Measurements from ENCODE around the gene PROB1. TPM values are rescaled to one million over a fixed set of nuclear protein-coding genes. Genes with fewer than 3 reads are reported as not detected.

Gene PROB1
- polyA plus RNA-seq, 1 donor: 2.1 TPM

- DNase-seq: peak in 1 of 2 donors; percentile 33
- peaks cover 2% of the 10 kb centered on the region for H3K9me3 ChIP-seq (ENCODE audit: control insufficient read depth, low read depth, low read length)
- H3K27me3 ChIP-seq (ENCODE audit: control insufficient read depth, insufficient read depth, low read length): no peaks in the 10 kb centered on the region
- H3K4me3 ChIP-seq (ENCODE audit: low read length): no peak overlapping the region
- peaks cover 44% of the 10 kb centered on the region for H3K4me1 ChIP-seq (ENCODE audit: control insufficient read depth, insufficient read depth, low read length)
- WGBS (ENCODE audit: insufficient coverage, low lambda C conversion rate): no CpG with 5 or more reads among the region's 13 CpGs
- H3K36me3 ChIP-seq (ENCODE audit: control insufficient read depth, insufficient read depth, low read length): peaks cover 21% of the 10 kb centered on the region
- no peak overlapping the region for H3K27ac ChIP-seq (ENCODE audit: low read length)
Measured at GRCh38 chr5:139378941-139379361, 16.0 kb downstream of the PROB1 start.

- no CpG with 5 or more reads among the region's 47 CpGs for WGBS (ENCODE audit: insufficient coverage, low lambda C conversion rate)
- Histone ChIP-seq H3K4me1 (ENCODE audit: control insufficient read depth, insufficient read depth, low read length) (peaks cover 41% of the 10 kb centered on the region), H3K36me3 (ENCODE audit: control insufficient read depth, insufficient read depth, low read length) (peaks cover 21% of the 10 kb centered on the region), H3K27me3 (ENCODE audit: control insufficient read depth, insufficient read depth, low read length) (no peaks in the 10 kb centered on the region), H3K27ac (ENCODE audit: low read length) (no peak overlapping the region), H3K9me3 (ENCODE audit: control insufficient read depth, low read depth, low read length) (peaks cover 2% of the 10 kb centered on the region), H3K4me3 (ENCODE audit: low read length) (no peak overlapping the region)
- no peak for DNase-seq
Measured at GRCh38 chr5:139378101-139378825, 16.6 kb downstream of the PROB1 start.

- Histone ChIP-seq H3K36me3 (ENCODE audit: control insufficient read depth, insufficient read depth, low read length) (peaks cover 24% of the 10 kb centered on the region), H3K4me1 (ENCODE audit: control insufficient read depth, insufficient read depth, low read length) (peaks cover 34% of the 10 kb centered on the region), H3K27ac (ENCODE audit: low read length) (no peak overlapping the region), H3K4me3 (ENCODE audit: low read length) (no peak overlapping the region), H3K27me3 (ENCODE audit: control insufficient read depth, insufficient read depth, low read length) (no peaks in the 10 kb centered on the region), H3K9me3 (ENCODE audit: control insufficient read depth, low read depth, low read length) (peaks cover 2% of the 10 kb centered on the region)
- no peak for DNase-seq
- no CpG with 5 or more reads among the region's 3 CpGs for WGBS (ENCODE audit: insufficient coverage, low lambda C conversion rate)
Measured at GRCh38 chr5:139377226-139377625, 17.7 kb downstream of the PROB1 start.

- no peak overlapping the region for H3K4me3 ChIP-seq (ENCODE audit: low read length)
- no peak overlapping the region for H3K27ac ChIP-seq (ENCODE audit: low read length)
- no CpG with 5 or more reads among the region's 7 CpGs for WGBS (ENCODE audit: insufficient coverage, low lambda C conversion rate)
- H3K27me3 ChIP-seq (ENCODE audit: control insufficient read depth, insufficient read depth, low read length): no peaks in the 10 kb centered on the region
- H3K4me1 ChIP-seq (ENCODE audit: control insufficient read depth, insufficient read depth, low read length): peaks cover 26% of the 10 kb centered on the region
- H3K36me3 ChIP-seq (ENCODE audit: control insufficient read depth, insufficient read depth, low read length): peaks cover 32% of the 10 kb centered on the region
- DNase-seq: no peak
- H3K9me3 ChIP-seq (ENCODE audit: control insufficient read depth, low read depth, low read length): peaks cover 2% of the 10 kb centered on the region
Measured at GRCh38 chr5:139376364-139376763, 18.5 kb downstream of the PROB1 start.

DNA sequence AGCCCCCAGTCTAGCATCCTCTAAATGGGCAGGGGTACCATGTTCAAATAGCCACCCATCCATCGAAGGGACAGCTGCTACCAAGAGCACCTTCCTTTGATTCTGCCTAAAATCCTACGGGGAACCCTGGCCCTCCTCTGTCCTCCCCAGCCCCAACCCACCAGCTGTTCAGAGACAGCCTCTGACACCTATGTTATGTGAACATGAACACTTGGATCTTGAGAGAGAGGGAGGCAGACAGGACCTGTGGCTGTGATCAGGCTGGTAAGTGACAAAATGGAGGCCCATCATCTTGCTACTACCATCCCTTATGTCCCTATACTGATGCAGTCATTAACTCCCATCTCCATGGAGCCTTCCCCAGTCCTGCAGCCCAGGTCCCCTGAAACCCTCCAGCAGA is 20.0 kb downstream of the PROB1 start:
- H3K9me3 ChIP-seq (ENCODE audit: control insufficient read depth, low read depth, low read length): peaks cover 2% of the 10 kb centered on the region
- 100% methylated on average over 1 of the region's 2 CpGs for WGBS (ENCODE audit: insufficient coverage, low lambda C conversion rate)
- H3K27me3 ChIP-seq (ENCODE audit: control insufficient read depth, insufficient read depth, low read length): no peaks in the 10 kb centered on the region
- peaks cover 38% of the 10 kb centered on the region for H3K36me3 ChIP-seq (ENCODE audit: control insufficient read depth, insufficient read depth, low read length)
- H3K27ac ChIP-seq (ENCODE audit: low read length): no peak overlapping the region
- H3K4me3 ChIP-seq (ENCODE audit: low read length): no peak overlapping the region
- no peak for DNase-seq
- peaks cover 15% of the 10 kb centered on the region for H3K4me1 ChIP-seq (ENCODE audit: control insufficient read depth, insufficient read depth, low read length)

GRCh38 chr5:139371482-139372435 is 23.1 kb downstream of the PROB1 start:
- peaks cover 42% of the 10 kb centered on the region for H3K36me3 ChIP-seq (ENCODE audit: control insufficient read depth, insufficient read depth, low read length)
- H3K27ac ChIP-seq (ENCODE audit: low read length): no peak overlapping the region
- peaks cover 4% of the 10 kb centered on the region for H3K4me1 ChIP-seq (ENCODE audit: control insufficient read depth, insufficient read depth, low read length)
- DNase-seq: no peak
- no peak overlapping the region for H3K4me3 ChIP-seq (ENCODE audit: low read length)
- whole genome bisulfite sequencing (ENCODE audit: insufficient coverage, low lambda C conversion rate): 90% methylated on average over 2 of the region's 7 CpGs
- H3K27me3 ChIP-seq (ENCODE audit: control insufficient read depth, insufficient read depth, low read length): no peaks in the 10 kb centered on the region
- no peaks in the 10 kb centered on the region for H3K9me3 ChIP-seq (ENCODE audit: control insufficient read depth, low read depth, low read length)

DNA sequence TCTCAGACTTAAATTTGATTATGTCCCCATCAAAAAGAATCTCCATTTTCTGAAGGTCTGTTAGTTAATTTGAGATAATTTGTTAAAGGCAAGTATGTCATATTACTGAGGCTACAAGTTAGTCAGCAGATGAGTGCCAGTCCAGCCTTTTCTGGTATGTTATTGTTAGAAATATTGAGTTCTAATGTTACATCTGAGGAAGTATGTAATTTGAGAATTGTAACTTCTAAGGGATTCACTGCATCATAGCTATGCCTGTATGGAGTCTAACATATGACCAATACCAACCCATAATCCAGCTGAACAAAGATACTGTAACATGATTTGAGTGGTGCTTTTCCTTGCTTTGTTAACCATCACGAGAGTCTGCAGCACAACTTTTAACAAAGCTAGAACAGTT is 25.7 kb downstream of the PROB1 start:
- no CpG with 5 or more reads among the region's 1 CpG for WGBS (ENCODE audit: insufficient coverage, low lambda C conversion rate)
- Histone ChIP-seq H3K9me3 (ENCODE audit: control insufficient read depth, low read depth, low read length) (no peaks in the 10 kb centered on the region), H3K4me3 (ENCODE audit: low read length) (no peak overlapping the region), H3K27ac (ENCODE audit: low read length) (no peak overlapping the region), H3K27me3 (ENCODE audit: control insufficient read depth, insufficient read depth, low read length) (no peaks in the 10 kb centered on the region), H3K4me1 (ENCODE audit: control insufficient read depth, insufficient read depth, low read length) (peaks cover 4% of the 10 kb centered on the region), H3K36me3 (ENCODE audit: control insufficient read depth, insufficient read depth, low read length) (peaks cover 57% of the 10 kb centered on the region)
- DNase-seq: no peak

GRCh38 chr5:139368613-139369012 is 26.3 kb downstream of the PROB1 start:
- WGBS (ENCODE audit: insufficient coverage, low lambda C conversion rate): no CpG with 5 or more reads among the region's 2 CpGs
- no peak for DNase-seq
- H3K27ac ChIP-seq (ENCODE audit: low read length): no peak overlapping the region
- no peak overlapping the region for H3K4me3 ChIP-seq (ENCODE audit: low read length)
- H3K4me1 ChIP-seq (ENCODE audit: control insufficient read depth, insufficient read depth, low read length): peaks cover 3% of the 10 kb centered on the region
- H3K27me3 ChIP-seq (ENCODE audit: control insufficient read depth, insufficient read depth, low read length): no peaks in the 10 kb centered on the region
- no peaks in the 10 kb centered on the region for H3K9me3 ChIP-seq (ENCODE audit: control insufficient read depth, low read depth, low read length)
- H3K36me3 ChIP-seq (ENCODE audit: control insufficient read depth, insufficient read depth, low read length): peaks cover 63% of the 10 kb centered on the region

GRCh38 chr5:139364466-139364865 is 30.4 kb downstream of the PROB1 start:
- Histone ChIP-seq H3K4me3 (ENCODE audit: low read length) (no peak overlapping the region), H3K4me1 (ENCODE audit: control insufficient read depth, insufficient read depth, low read length) (no peaks in the 10 kb centered on the region), H3K27ac (ENCODE audit: low read length) (no peak overlapping the region), H3K9me3 (ENCODE audit: control insufficient read depth, low read depth, low read length) (no peaks in the 10 kb centered on the region), H3K27me3 (ENCODE audit: control insufficient read depth, insufficient read depth, low read length) (no peaks in the 10 kb centered on the region), H3K36me3 (ENCODE audit: control insufficient read depth, insufficient read depth, low read length) (peaks cover 43% of the 10 kb centered on the region)
- DNase-seq: no peak
- 100% methylated on average over 1 of the region's 2 CpGs for WGBS (ENCODE audit: insufficient coverage, low lambda C conversion rate)

DNA sequence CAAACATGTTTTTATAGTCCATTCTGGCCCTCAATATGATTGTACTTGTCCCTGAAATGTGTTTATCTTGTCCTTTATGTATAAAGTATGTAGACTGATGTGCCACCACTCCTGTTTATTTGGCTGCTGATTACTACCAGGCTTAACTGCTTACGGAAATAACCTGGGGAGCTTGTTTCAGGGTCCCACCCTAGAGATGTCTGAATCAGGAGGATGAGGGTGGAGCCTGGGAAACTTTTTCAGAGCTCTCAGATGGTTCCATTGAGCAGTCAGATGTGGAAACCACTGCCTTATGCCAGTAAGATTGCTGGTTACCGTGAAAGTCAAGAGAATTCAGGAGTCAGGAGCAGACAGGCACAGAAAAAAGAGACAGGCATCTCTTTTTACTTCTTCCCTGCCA is 31.0 kb downstream of the PROB1 start:
- no peak overlapping the region for H3K4me3 ChIP-seq (ENCODE audit: low read length)
- no peak for DNase-seq
- H3K9me3 ChIP-seq (ENCODE audit: control insufficient read depth, low read depth, low read length): no peaks in the 10 kb centered on the region
- peaks cover 41% of the 10 kb centered on the region for H3K36me3 ChIP-seq (ENCODE audit: control insufficient read depth, insufficient read depth, low read length)
- whole genome bisulfite sequencing (ENCODE audit: insufficient coverage, low lambda C conversion rate): no CpG with 5 or more reads among the region's 2 CpGs
- no peaks in the 10 kb centered on the region for H3K4me1 ChIP-seq (ENCODE audit: control insufficient read depth, insufficient read depth, low read length)
- no peak overlapping the region for H3K27ac ChIP-seq (ENCODE audit: low read length)
- no peaks in the 10 kb centered on the region for H3K27me3 ChIP-seq (ENCODE audit: control insufficient read depth, insufficient read depth, low read length)

Measured in large intestine (tissue), 3 donors.